ENCODE results near the gene LEMD3. TPM values are rescaled to one million over a fixed set of nuclear protein-coding genes. Genes with fewer than 3 reads are reported as not detected.

LEMD3 gene
- total and polyA plus RNA-seq, 2 of the 8 experiments (the other 6 are each of a cell fraction or from before 2014, with no cell fraction given), result 5.8 to 33.2 TPM

DNA sequence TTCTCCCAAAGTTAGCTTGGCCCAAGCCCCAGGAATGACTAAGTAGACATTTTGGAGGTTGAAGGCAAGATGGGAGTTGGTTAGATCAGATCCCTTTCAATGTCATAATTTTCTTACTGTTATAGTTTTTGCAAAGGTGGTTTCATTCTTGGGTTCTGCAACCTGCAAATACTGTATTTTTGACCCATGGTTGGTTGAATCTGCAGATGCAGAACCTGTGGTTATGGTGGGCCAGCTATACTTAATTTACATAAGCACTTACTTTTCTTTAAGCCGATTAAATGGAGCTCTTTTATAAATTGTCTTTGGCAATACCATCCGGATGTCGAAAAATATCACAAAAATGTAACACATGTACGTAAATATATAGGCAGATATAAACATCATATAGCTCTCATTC, 25.6 kb downstream of the LEMD3 start (continued):
- TF ChIP-seq SP4 (IDR thresholded peaks at IDR 0.05; ENCODE audit: low read length) (no peak), CHD2 (IDR thresholded peaks at IDR 0.05; ENCODE audit: low read length) (no peak), CTBP2 (IDR thresholded peaks at IDR 0.05; ENCODE audit: borderline replicate concordance, insufficient read depth, insufficient read length, low read length) (no peak), TAF7 (optimal IDR thresholded peaks at IDR 0.05; ENCODE audit: borderline replicate concordance, low read depth, low read length) (no peak)
- TF ChIP-seq, protein P1, sequence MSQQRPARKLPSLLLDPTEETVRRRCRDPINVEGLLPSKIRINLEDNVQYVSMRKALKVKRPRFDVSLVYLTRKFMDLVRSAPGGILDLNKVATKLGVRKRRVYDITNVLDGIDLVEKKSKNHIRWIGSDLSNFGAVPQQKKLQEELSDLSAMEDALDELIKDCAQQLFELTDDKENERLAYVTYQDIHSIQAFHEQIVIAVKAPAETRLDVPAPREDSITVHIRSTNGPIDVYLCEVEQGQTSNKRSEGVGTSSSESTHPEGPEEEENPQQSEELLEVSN (IDR thresholded peaks at IDR 0.05), result no peak

All from H1 (cell line).